Activated CD4-positive, alpha-beta memory T cell treated with anti-CD3 and anti-CD28 coated beads, Interleukin-2, amount 10 ng/mL, durations not matched to agents 7 days and 5 days (primary cell): Measurements from ENCODE around the gene ICAM3. TPM values are rescaled to one million over a fixed set of nuclear protein-coding genes. Genes with fewer than 3 reads are reported as not detected.

ENCODE experiments used
- CTCF ChIA-PET: fragments of 350-600 bp; sonication (Branson Sonifier 250); formaldehyde crosslinking; loops from one replicate; lab custom pipeline; 2021; ENCODE audit warnings: antibody characterized with exemption, inconsistent platforms; lab: Charles Lee
- POLR2A ChIA-PET: fragments of 350-600 bp; sonication (Branson Sonifier 250); formaldehyde crosslinking; loops from one replicate; lab custom pipeline; 2021; ENCODE audit warnings: antibody characterized with exemption; lab: Charles Lee
- DNase-seq: peaks from one replicate; pipeline ENCODE4 v3.0.0-alpha.2; 2020
- H3K27ac Mint-ChIP-seq: one replicate; pipeline ENCODE4 v1.8.0; 2021; ENCODE audit warnings: mild to moderate bottlenecking, mixed read lengths
- H3K27me3 Mint-ChIP-seq: one replicate; pipeline ENCODE4 v1.8.0; 2021; ENCODE audit warnings: mixed read lengths
- H3K36me3 Mint-ChIP-seq: one replicate; pipeline ENCODE4 v1.8.0; 2021; ENCODE audit warnings: low read depth, mixed read lengths
- H3K4me1 Mint-ChIP-seq: one replicate; pipeline ENCODE4 v1.8.0; 2021; ENCODE audit warnings: mixed read lengths
- H3K4me3 Mint-ChIP-seq: one replicate; pipeline ENCODE4 v1.8.0; 2021; ENCODE audit warnings: mild to moderate bottlenecking, mixed read lengths
- H3K9me3 Mint-ChIP-seq: one replicate; pipeline ENCODE4 v1.8.0; 2021; ENCODE audit warnings: mixed read lengths
- total RNA-seq, 2 experiments: library from RNA; stranded (reverse); gene quantifications; one replicate each; pipeline ENCODE4 v1.2.3, GENCODE V29; 2021

Gene ICAM3
- total RNA-seq, 2 experiments from 2014 or later: 223 to 237 TPM

GRCh38 chr19:10284065-10284959, 55.1 kb downstream of the ICAM3 start:
- DNase-seq: no peak
- ChIA-PET POLR2A (interaction anchor here (2.2 to 8.9 kb wide), 2 partner anchors 14 kb away, joined by 10 to 105 read pairs; partner anchors contain the start of gene ICAM1), CTCF (no interaction called here)
- Mint-ChIP-seq H3K4me1 (peaks cover 59% of the 10 kb centered on the region), H3K27ac (no peak overlapping the region), H3K4me3 (no peak overlapping the region), H3K27me3 (peaks cover 19% of the 10 kb centered on the region), H3K9me3 (no peaks in the 10 kb centered on the region), H3K36me3 (peaks cover 49% of the 10 kb centered on the region)

Other genes starting within 250 kb of the ICAM3 start
- gene ANGPTL6, start 236.9 kb downstream of the ICAM3 start, total RNA-seq: 1 to 10 TPM; 2.4 TPM
- 10 to 100 TPM; 74.3 to 75.6 TPM for gene PPAN, start 233.3 kb downstream of the ICAM3 start, total RNA-seq
- gene P2RY11, start 227.9 kb downstream of the ICAM3 start, total RNA-seq: 10 to 100 TPM; 33.2 to 33.5 TPM
- gene EIF3G, start 219.7 kb downstream of the ICAM3 start, total RNA-seq: 100 to 1,000 TPM; 202 to 203 TPM
- 100 to 1,000 TPM; 314 to 331 TPM for gene DNMT1, start 144.7 kb downstream of the ICAM3 start, total RNA-seq
- 10 to 100 TPM in 1 of 2 experiments, 1 to 10 TPM in 1; 9.5 to 10.6 TPM for gene S1PR2, start 108.3 kb downstream of the ICAM3 start, total RNA-seq
- 10 to 100 TPM; 55.4 to 58.6 TPM for gene MRPL4, start 87.4 kb downstream of the ICAM3 start, total RNA-seq
- gene ICAM1, start 68.5 kb downstream of the ICAM3 start, total RNA-seq: 10 to 100 TPM; 23.8 to 24.3 TPM
- 1 to 10 TPM; 1.5 to 2.0 TPM for gene ICAM4, start 52.7 kb downstream of the ICAM3 start, total RNA-seq
- gene ICAM5, start 49.7 kb downstream of the ICAM3 start, total RNA-seq: 1 to 10 TPM in 1 of 2 experiments, under 1 TPM in 1; 0.53 to 1.1 TPM
- 1 to 10 TPM; 1.0 to 1.4 TPM for gene ZGLP1, start 29.8 kb downstream of the ICAM3 start, total RNA-seq
- gene FDX2, start 23.6 kb downstream of the ICAM3 start, total RNA-seq: 1 to 10 TPM; 3.5 to 3.7 TPM
- 10 to 100 TPM; 62.1 to 68.6 TPM for gene RAVER1, start 6.1 kb downstream of the ICAM3 start, total RNA-seq
- gene TYK2, start 40.9 kb upstream of the ICAM3 start, total RNA-seq: 100 to 1,000 TPM; 226 to 243 TPM
- 100 to 1,000 TPM; 239 to 244 TPM for gene CDC37, start 63.9 kb upstream of the ICAM3 start, total RNA-seq
- 10 to 100 TPM; 56.2 to 58.1 TPM for gene PDE4A, start 80.9 kb upstream of the ICAM3 start, total RNA-seq
- gene KEAP1, start 163.7 kb upstream of the ICAM3 start, total RNA-seq: 100 to 1,000 TPM in 1 of 2 experiments, 10 to 100 TPM in 1; 97.1 to 103 TPM
- gene S1PR5, start 177.8 kb upstream of the ICAM3 start, total RNA-seq: under 1 TPM; 0.63 to 0.68 TPM
- 10 to 100 TPM; 38.1 to 39.2 TPM for gene ATG4D, start 204.3 kb upstream of the ICAM3 start, total RNA-seq
- gene KRI1, start 226.4 kb upstream of the ICAM3 start, total RNA-seq: 10 to 100 TPM; 45.5 TPM
- 10 to 100 TPM; 85.4 to 89.4 TPM for gene CDKN2D, start 229.4 kb upstream of the ICAM3 start, total RNA-seq
- not detected for gene AP1M2, start 247.7 kb upstream of the ICAM3 start, total RNA-seq